Gastrocnemius medialis (tissue), 4 donors: ENCODE data around the gene PARM1. TPM values are rescaled to one million over a fixed set of nuclear protein-coding genes. Genes with fewer than 3 reads are reported as not detected.

Experiments used
- ATAC-seq, 2 donors: fragments of 150-250 bp; one replicate each; pipeline ENCODE4 v1.9.1; 2016
- DNase-seq, 2 donors: peaks; one replicate each; pipeline ENCODE4 v3.0.0-alpha.2; 2019
- H3K27ac ChIP-seq, 4 donors: fragments of 200-600 bp; sonication (generic); 1 replicate in 1 of 4; 2 replicates in 3 of 4; pipeline ENCODE4 v1.5.1; 2016 to 2018; ENCODE audit warnings: mild to moderate bottlenecking in 2 of 4, moderate library complexity in 1 of 4
- H3K27me3 ChIP-seq, 3 donors: fragments of 200-600 bp; sonication (generic) in 2 of 3; 1 replicate in 1 of 3; 2 replicates in 2 of 3; pipeline versions ENCODE4 v1.5.1 to v1.6.0; 2016 to 2019; ENCODE audit warnings: mild to moderate bottlenecking in 1 of 3, moderate library complexity in 1 of 3
- H3K36me3 ChIP-seq, 2 donors: fragments of 200-600 bp; sonication (generic) in 1 of 2; one replicate each; pipeline ENCODE4 v1.5.1; 2017 to 2018
- H3K4me1 ChIP-seq, 2 donors: fragments of 200-600 bp; sonication (generic) in 1 of 2; one replicate each; pipeline ENCODE4 v1.5.1; 2016 to 2017; ENCODE audit warnings: mild to moderate bottlenecking in 2 of 2
- H3K4me3 ChIP-seq, 4 donors: fragments of 200-600 bp; sonication (generic) in 3 of 4; 1 replicate in 1 of 4; 2 replicates in 3 of 4; pipeline ENCODE4 v1.5.1; 2016 to 2019; ENCODE audit warnings: mild to moderate bottlenecking in 2 of 4
- H3K9me3 ChIP-seq, 3 donors: fragments of 200-600 bp; sonication (generic) in 2 of 3; 1 replicate in 1 of 3; 2 replicates in 2 of 3; pipeline ENCODE4 v1.5.1; 2016 to 2019
- POLR2A ChIP-seq, 2 donors: fragments of 450-650 bp; IDR thresholded peaks; one replicate each; pipeline ENCODE4 v1.6.1; 2017; ENCODE audit warnings: antibody characterized with exemption in 2 of 2, mild to moderate bottlenecking in 2 of 2, moderate library complexity in 2 of 2
- in situ Hi-C, 4 donors: fragments of 200-750 bp; cut with MboI; loops; one replicate each; pipeline versions ENCODE4 v1.15.0 to v1.8.0; 2017; ENCODE audit warnings: low sequenced_read_pairs in 4 of 4
- intact Hi-C: fragments of 100-400 bp; cut with DNase I; formaldehyde crosslinking; loops from one replicate; pipeline ENCODE4 v1.15.1; 2023; ENCODE audit warnings: low total_unique reads
- total RNA-seq, 4 donors: library from RNA; depleted of rRNA; stranded (reverse); fragments of >200 nt; gene quantifications; one replicate each; pipeline versions ENCODE4 v1.1.0 to v1.2.3, GENCODE V29; 2016
- TF ChIP-seq, protein P1 (sequence below), 5 experiments: fragments of 450-650 bp in 3 of 5; fragments of 200-600 bp in 2 of 5; sonication (generic) in 2 of 5; IDR thresholded peaks in 4 of 5; conservative IDR thresholded peaks in 1 of 5; 1 replicate in 4 of 5; 2 replicates in 1 of 5; pipeline ENCODE4 v1.5.1; 2016 to 2019; ENCODE audit warnings: antibody characterized with exemption in 5 of 5, mild to moderate bottlenecking in 3 of 5, moderate library complexity in 3 of 5

Gene PARM1
- total RNA-seq, 4 donors from 2014 or later, result 9.3 to 13.1 (median 10.3) TPM

GRCh38 chr4:75080888-75081287, 148.0 kb downstream of the PARM1 start:
- no peak for TF ChIP-seq POLR2A (IDR thresholded peaks at IDR 0.05)
- TF ChIP-seq, protein P1, sequence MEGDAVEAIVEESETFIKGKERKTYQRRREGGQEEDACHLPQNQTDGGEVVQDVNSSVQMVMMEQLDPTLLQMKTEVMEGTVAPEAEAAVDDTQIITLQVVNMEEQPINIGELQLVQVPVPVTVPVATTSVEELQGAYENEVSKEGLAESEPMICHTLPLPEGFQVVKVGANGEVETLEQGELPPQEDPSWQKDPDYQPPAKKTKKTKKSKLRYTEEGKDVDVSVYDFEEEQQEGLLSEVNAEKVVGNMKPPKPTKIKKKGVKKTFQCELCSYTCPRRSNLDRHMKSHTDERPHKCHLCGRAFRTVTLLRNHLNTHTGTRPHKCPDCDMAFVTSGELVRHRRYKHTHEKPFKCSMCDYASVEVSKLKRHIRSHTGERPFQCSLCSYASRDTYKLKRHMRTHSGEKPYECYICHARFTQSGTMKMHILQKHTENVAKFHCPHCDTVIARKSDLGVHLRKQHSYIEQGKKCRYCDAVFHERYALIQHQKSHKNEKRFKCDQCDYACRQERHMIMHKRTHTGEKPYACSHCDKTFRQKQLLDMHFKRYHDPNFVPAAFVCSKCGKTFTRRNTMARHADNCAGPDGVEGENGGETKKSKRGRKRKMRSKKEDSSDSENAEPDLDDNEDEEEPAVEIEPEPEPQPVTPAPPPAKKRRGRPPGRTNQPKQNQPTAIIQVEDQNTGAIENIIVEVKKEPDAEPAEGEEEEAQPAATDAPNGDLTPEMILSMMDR (IDR thresholded peaks at IDR 0.05 in 4 of 5, conservative IDR thresholded peaks at IDR 0.05 in 1 of 5), result no peak
- in situ Hi-C loops (no loop called here), intact Hi-C loops (no loop called here)
- Histone ChIP-seq H3K27me3 (no peaks in the 10 kb centered on the region), H3K27ac (no peak overlapping the region), H3K9me3 (no peaks in the 10 kb centered on the region), H3K4me1 (no peaks in the 10 kb centered on the region), H3K36me3 (no peaks in the 10 kb centered on the region), H3K4me3 (no peak overlapping the region)
- no peak for ATAC-seq
- no peak for DNase-seq

DNA sequence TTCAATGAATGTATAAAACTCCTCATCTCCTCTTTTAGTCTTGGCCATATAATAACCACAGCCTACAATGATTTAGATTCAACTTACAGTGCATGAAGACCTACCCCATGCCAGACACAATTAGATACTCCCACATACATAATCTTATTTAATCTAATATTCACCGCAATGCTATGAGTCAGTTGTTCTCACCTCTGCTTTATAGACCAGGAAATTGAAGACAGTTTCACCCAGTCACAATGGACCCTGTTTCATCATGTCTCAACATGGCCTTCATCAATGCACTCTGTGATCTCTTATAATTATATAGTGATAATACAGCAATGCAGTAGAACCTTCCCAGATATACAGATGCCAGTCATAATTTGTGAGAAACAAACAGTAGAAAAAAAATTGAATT, 148.6 kb downstream of the PARM1 start:
- Histone ChIP-seq H3K27ac (no peak overlapping the region), H3K36me3 (no peaks in the 10 kb centered on the region), H3K4me1 (no peaks in the 10 kb centered on the region), H3K27me3 (no peaks in the 10 kb centered on the region), H3K4me3 (no peak overlapping the region), H3K9me3 (no peaks in the 10 kb centered on the region)
- intact Hi-C loops, result no loop called here
- in situ Hi-C loops, result no loop called here
- DNase-seq (no peak), ATAC-seq (no peak)
- TF ChIP-seq, protein P1 (IDR thresholded peaks at IDR 0.05 in 4 of 5, conservative IDR thresholded peaks at IDR 0.05 in 1 of 5), result no peak
- TF ChIP-seq POLR2A (IDR thresholded peaks at IDR 0.05), result no peak

- intact Hi-C loops (no loop called here), in situ Hi-C loops (no loop called here)
- H3K27ac ChIP-seq, result no peak overlapping the region
- no peaks in the 10 kb centered on the region for H3K4me1 ChIP-seq
- no peak overlapping the region for H3K4me3 ChIP-seq
- DNase-seq (no peak), ATAC-seq (no peak)
- no peaks in the 10 kb centered on the region for H3K9me3 ChIP-seq
- TF ChIP-seq, protein P1 (IDR thresholded peaks at IDR 0.05 in 4 of 5, conservative IDR thresholded peaks at IDR 0.05 in 1 of 5), result no peak
- TF ChIP-seq POLR2A (IDR thresholded peaks at IDR 0.05), result no peak
- no peaks in the 10 kb centered on the region for H3K27me3 ChIP-seq
- no peaks in the 10 kb centered on the region for H3K36me3 ChIP-seq
Measured at GRCh38 chr4:75087416-75087815, 154.5 kb downstream of the PARM1 start.

DNA sequence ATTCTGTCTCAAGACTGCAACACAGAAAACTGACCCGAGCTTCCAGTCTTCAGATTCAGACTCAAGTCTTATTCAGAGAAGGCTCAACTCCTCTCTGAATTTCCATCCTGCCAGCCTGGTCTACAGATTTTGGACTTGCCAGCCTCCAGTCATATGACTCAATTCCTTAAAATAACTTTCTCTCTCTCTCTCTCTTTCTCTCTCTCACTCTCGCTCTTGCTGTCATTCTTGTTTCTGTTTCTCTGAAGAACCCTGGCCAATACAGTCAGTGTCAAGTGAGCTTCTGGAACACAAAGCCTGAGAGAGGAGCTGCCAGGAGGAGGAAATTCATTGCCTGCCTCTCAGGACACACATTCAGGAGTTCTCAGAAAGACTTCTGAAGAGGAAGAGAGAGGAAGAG, 154.9 kb downstream of the PARM1 start:
- Histone ChIP-seq H3K27ac (no peak overlapping the region), H3K36me3 (no peaks in the 10 kb centered on the region), H3K4me3 (no peak overlapping the region), H3K4me1 (no peaks in the 10 kb centered on the region), H3K27me3 (no peaks in the 10 kb centered on the region), H3K9me3 (no peaks in the 10 kb centered on the region)
- DNase-seq (no peak), ATAC-seq (no peak)
- intact Hi-C loops, result no loop called here
- TF ChIP-seq, protein P1 (IDR thresholded peaks at IDR 0.05 in 4 of 5, conservative IDR thresholded peaks at IDR 0.05 in 1 of 5), result no peak
- no peak for TF ChIP-seq POLR2A (IDR thresholded peaks at IDR 0.05)
- in situ Hi-C loops, result no loop called here

DNA sequence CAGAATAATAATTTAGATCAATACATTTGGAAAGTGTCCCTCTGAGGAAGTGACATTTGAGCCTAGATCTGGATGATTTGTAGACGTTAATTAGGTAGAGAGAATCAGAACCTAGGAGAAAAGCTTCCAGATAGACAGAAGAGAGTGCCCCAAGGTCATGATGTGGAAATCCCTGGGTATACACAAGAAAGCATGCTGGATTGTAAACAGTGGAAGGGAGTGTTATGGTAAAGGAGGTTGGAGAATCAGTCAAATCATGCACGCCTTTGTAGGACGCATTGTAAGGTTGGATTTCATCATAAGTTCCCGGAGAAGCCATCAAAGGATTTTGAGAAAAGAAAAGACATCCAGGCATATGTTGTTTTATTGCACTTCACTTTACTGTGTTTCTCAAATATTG, 156.3 kb downstream of the PARM1 start:
- Histone ChIP-seq H3K4me3 (no peak overlapping the region), H3K9me3 (no peaks in the 10 kb centered on the region), H3K27ac (no peak overlapping the region), H3K27me3 (no peaks in the 10 kb centered on the region), H3K36me3 (no peaks in the 10 kb centered on the region), H3K4me1 (no peaks in the 10 kb centered on the region)
- DNase-seq (no peak), ATAC-seq (no peak)
- intact Hi-C loops (no loop called here), in situ Hi-C loops (no loop called here)
- no peak for TF ChIP-seq POLR2A (IDR thresholded peaks at IDR 0.05)
- TF ChIP-seq, protein P1 (IDR thresholded peaks at IDR 0.05 in 4 of 5, conservative IDR thresholded peaks at IDR 0.05 in 1 of 5), result no peak
